DMS153 treated with DMSO at 0.1 percent for 48 hours (cell line): ENCODE measurements around the gene DAG1.
"Not testable (repeated sequence)": the region's sequence is repeated elsewhere in the genome, so short reads cannot be mapped to it uniquely, and the experiment has no call there.

ENCODE experiments used
- DNase-seq: peaks from one replicate; lab custom pipeline; 2025; ENCODE audit not compliant: unreplicated experiment; lab: John Stamatoyannopoulos, UW

Gene DAG1

DNA sequence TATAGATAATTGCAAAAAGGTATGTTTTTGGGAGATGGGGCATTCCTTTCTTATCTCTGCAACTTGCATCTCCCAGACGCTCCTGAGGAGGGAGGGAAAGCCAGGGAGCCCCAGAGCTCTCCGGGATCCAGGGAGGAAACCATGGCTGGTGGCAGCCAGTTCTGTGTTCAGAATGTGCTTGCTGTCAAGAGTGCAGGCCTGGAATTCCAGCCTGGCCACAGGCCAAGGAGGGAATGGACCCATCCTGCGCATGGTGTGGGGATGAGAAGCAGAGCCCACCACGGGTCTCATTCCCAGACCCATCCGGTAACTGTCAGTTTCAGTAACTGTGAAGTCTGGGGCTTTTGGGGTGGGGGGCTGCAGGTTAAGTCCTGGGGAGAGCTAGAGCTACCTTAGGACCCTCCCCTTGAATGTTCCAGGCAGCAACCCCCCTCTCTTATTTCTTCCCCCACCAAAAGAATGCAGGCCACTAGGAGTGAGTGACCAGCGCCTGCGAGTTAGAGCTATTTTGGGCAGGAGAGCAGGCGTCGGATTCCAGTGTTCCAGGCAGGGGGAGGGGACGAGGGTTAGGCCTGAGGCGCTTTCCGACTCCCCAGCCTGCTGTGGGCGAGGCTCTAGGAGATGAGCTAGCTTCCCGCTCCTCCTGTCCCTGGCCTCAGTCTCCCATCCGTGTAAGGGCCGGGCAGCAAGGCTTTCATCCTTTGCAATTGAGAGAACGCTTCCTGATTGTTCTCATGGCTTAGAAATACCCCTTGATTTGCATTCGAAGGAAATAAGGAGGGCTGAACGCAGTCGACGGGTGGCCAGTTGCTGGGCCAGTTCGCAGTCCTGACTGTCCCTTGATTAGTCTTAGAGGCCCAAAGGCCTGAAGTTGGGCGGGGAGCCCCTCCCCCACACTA is 781 bp upstream of the DAG1 start:
- no peak for DNase-seq

DNA sequence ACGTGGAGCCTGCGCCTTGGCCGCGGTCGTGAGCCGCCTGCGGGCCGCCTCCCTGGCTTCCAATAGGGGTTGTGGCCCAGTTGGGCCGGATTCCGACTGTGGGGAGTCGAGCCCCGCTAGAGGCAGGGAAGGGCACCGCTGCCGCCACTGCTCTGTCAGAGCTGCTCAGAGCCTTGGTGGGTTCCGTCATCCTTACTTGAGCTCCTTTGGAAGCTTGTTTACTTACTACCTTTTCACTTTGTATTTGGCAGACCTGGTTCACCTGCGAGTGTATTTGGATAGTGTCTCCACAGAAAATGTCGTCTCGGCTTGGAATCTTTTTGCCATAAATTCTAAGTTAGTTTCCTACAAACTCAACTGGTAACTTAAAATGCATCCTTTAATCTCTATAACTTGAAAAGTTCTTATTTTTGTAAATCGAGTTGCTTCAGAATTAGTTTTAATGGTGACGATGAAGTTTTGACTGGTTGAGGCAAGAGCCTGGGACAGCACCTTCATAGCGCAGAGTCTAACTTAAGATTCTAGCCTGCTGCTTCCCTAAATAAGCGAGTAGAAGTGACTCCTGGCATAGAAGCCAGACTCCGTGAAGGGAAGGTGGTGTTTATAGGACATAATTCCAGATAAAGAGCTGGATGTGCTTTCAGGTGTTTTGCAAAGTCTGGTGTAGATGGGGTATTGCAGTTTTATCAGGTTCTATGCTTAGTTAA is 800 bp downstream of the DAG1 start:
- no peak for DNase-seq

DNA sequence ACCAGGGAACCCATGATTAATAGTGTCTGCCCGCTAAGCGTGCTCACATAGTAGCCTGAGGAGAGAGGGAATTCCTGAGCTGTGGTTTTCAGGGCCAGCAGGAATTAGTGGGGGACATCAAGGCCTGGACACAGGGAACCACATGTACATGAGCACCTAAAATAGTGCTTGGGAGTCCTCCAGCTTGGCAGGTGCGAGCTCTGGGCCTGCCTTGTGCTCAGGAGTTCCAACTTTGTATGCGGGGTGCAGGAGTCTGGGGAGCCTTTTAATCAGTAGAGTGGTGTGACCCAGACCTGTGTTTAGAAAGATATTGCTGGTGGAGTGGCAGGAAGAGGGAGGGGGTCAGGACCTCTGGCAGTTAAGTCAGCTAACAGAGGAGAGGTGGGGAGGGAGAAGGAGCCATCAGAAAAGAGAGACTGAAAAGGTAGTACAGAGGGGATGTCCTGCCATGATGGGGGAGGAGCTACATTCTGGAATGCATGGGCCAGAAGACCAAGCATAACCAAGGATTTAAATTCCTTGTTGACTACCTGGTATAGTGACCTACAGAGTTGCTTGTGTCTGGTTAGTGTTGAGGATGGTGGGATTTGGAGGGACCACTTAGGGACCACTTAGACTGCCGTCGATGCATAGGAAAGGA is 1.9 kb downstream of the DAG1 start:
- DNase-seq: no peak

DNA sequence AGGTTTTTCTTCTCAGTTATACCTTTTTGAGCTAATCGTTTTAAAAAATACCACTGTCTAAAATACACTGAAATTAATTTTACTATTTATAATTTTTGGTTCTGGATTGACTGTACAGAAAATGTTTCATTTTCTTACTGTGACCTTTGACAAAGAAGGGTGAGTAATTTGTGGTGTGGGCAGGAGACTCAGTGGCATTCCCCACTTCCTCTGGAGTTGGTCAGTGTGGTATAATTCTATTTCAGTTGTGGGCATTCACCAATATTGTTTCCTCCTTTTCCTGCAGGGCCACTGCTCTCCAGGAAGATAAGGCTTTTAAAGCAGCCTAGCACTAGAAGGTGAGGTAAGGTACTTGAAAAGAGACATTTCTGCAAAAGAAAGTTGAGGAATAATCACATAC is 6.5 kb downstream of the DAG1 start:
- no peak for DNase-seq

DNA sequence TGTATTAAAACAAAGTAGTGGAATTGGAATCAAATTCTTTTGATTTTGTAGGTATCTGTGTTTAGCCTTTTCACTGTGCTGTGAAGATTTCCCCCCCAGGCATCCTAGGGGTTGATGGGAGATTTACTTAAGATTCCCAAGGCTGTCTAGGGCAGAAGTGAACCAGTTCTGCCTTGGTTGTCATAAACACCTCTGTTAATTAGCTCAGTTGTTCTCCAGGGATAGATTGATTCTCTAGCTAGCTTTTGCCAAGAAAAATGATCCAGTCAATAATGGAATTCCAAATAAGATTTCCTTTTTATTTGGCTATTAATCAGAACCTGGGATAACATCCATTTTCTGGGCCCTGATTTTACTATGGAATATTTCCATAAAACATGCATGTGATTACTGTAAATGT is 12.7 kb downstream of the DAG1 start:
- no peak for DNase-seq

DNA sequence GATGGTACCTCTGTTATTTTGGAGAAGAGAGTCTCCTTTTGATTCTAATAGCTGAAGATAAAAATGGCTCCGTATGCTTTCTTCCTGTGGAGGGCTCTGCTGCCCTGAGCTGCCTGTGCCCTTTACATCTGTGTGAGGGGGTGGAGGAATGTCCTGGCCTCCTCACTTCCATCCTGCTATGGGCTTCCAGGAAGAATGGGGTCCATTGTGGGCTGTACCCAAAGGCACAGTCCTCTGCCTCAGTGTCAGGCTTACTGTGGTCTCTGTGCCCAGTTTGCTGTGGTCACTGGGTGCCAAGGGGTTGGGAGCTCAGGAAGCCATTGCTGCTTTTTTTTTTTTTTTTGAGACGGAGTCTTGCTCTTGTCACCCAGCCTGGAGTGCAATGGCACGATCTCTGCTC is 14.4 kb downstream of the DAG1 start:
- no peak for DNase-seq

DNA sequence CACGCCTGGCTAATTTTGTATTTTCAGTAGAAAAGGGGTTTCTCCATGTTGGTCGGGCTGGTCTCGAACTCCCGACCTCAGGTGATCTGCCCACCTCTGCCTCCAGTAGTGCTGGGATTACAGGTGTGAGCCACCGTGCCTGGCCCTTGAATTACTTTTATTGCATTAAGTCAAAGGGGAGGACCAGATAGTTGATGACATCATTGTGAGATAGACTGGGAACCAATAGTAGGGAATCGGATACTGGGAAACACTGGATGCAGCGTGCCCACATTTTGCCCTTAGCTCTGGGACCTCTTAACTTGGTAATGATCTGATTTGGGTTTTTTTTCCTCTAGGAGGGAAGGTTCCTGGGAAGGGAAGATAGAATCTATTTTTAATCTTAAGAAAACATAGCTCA is 19.2 kb downstream of the DAG1 start:
- DNase-seq: no peak

DNA sequence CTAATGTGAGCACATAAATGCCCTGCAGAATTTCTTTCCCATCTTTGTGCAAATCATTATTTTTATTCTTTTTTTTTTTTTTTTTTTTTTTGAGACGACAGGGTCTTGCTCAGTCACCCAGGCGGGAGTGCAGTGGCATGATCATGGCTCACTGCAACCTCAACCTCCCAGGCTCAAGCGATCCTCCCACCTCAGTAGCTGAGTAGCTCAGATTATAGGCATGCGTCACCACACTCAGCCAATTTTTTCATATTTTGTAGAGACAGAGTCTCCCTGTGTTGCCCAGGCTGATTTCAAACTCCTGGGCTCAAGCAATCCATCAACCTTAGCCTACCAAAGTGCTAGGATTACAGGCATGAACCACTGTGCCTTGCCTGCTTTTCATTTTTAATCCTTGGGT is 22.9 kb downstream of the DAG1 start:
- DNase-seq: no peak

DNA sequence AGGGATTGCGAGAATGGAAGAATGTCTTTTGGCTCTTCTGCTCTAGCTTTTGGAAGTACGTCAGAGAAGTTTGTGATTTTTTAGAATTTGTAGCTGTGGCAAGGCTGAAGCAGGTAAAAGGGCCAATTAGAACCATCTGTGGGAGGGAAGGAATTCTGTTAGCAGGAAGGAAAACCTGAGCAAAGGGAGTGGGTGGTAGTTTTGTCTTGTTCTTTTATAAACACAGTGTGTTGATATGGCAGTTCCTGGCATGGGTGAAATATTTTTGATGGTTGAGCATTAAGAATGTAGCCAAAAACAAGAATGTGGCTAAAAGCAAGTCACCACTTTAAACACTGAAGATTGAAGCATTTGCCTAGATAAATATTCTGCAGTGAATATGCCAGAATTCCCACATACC is 23.8 kb downstream of the DAG1 start:
- DNase-seq: no peak

DNA sequence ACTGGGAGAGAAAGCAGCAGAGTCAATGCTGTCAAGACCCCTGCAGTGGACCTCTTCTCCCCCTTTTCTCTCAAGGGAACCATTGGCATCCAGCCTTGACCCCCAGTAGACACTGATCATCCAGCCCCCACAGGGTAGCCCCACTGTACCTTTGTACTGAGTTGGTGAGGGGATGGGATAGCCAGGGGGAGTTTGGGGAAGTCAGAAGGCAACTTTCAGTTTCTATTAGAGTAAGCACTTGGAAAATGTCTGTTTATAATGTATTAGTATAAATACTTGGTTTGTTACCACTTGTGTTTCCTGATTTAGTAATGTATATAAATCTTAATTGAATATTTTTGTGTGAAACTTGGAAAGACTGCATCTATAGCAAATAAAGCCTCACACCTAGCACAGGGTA is 25.0 kb downstream of the DAG1 start:
- no peak for DNase-seq

DNA sequence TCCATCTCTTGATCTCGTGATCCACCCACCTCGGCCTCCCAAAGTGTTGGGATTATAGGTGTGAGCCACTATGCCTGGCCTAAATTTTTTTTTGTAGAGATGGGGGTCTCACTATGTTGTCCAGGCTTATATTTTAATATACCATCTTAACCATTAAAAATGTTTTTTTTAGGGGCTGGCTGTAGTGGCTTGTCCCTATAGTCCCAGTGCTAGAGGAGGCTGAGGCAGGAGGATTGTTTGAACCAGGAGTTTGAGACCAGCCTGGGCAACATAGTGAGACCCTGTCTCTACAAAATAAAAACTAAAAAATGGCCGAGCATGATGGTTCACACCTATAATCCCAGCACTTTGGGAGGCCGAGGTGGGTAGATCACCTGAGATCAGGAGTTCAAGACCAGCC is 26.8 kb downstream of the DAG1 start:
- DNase-seq: not testable (repeated sequence)

DNA sequence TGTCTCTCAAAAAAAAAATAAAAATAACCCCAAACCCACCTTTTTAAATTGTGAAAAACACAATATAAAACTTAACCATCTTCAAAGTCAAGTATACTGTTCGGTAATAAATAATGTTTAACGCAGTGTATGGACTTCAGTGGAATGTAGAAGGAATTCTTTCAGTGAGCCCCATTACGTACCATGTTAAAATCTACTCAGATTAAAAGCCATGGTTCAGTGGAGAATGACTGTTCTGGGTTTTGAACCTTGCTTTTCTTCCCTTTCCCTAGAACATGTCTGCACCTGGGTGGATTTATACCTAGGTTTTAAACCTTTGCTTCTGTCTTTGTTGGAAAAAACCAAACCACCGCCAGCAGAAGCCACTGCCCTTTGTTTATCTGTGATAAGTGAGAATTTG is 27.5 kb downstream of the DAG1 start:
- DNase-seq: no peak

DNA sequence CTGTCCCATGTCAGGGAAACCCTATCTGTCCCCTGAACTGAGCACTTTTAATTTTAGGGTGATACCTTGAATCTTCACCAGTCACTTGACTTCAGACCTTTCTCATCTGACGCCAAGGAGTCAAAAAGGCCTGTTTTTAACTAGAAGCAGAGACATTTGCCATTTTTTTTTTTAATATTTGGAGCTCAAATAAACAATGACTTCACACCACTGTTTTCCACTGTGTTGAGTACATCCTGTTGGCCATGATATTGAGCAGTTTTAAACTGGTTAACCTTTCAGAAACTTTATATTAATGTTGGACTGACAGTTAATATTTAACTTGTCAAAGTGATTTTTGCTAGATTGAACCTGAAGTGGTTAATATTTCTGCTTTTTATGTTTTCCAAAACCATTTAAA is 28.2 kb downstream of the DAG1 start:
- DNase-seq: no peak

DNA sequence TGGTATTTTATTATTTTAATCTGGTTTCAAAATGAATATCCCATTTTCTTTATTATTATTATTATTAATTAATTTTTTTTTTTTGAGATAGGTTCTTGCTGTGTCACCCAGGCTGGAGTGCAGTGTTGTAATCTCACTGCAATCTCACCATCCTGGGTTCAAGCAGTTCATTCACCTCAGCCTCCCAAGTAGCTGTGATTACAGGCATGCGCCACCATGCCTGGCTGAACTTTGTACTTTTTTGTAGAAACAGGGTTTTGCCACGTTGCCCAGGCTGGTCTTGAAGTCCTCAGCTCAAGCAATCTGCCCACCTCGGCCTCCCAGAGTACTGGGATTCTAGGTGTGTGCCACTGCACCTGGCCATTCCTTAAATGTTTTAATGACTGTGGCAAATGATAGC is 28.6 kb downstream of the DAG1 start:
- no peak for DNase-seq

DNA sequence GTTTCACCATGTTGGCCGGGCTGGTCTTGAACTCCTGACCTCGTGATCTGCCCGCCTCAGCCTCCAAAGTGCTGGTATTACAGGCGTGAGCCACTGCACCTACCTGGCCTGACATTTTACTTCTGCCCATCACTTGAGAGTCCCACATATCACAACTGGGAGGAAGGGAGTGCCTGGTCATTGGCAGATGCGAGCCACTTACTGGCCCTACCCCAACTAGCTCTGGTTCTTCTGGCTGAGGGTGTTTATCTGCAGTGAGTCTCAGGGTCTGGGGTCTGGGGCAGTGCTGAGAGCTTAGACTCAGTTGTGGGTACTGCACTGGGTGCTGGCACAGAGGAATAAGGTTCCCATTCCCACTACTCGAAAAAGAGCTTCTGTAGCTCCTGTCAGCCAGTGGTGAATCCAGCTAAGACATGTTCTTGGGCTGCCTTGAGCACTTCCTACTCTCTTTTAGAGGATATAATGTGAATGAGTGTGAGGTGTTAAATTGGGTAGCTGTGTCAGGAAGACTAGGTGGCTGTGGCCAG is 30.2 kb downstream of the DAG1 start:
- no peak for DNase-seq

DNA sequence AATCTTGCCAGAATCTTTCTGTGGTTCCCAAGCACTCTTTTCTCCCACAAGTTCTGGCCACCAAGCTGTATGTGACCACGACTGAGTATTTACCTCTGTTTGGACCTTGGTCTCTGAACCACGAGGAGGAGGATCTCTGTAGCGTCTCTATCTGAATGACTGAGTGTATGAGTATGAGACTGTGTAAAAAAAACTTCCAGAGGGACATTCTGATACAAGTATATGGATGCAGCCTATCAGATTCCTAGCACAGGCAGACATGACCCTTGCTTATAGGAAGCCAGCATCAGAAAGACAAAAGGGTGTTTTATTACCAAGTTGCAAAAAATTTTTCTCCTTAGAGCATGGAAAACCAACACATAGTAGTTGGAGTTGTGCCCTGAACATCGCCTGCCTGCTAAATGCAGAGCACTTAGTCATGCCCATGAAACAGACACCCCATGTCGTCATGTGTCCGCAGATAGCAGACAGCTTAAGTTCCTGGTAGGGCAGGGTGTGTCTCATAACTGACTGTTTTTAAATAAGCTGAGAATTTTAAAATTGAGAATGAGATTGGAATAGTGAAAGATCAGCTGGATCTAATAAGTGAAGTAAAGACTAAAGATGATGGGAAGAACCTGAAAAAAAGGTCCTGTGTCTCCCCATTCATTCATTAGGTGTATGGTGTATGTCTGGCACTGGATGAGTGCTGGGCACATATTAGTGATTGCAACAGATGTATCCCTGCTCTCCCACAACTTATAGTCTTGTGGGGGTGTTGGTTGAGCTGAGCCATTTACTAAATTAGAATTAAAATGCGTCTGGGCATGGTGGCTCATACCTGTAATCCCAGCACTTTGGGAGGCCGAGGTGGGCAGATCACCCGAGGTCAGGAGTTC is 30.9 kb downstream of the DAG1 start:
- no peak for DNase-seq

DNA sequence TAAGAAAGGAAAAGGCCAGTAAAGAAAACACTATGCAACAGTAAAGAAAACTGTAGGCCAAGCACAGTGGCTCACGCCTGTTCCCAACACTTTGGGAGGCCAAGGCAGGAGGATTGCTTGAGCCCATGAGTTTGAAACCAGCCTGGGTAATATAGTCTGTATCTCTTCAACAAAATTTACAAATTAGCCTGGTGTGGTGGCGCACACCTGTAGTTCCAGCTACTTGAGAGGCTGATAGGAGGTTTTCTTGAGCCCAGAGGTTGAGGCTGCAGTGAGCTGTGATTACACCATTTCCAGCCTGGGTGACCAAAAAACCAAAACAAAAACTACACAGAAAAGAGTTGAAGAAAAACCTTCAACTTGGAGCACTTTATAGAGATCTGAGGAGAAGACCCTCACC is 31.8 kb downstream of the DAG1 start:
- no peak for DNase-seq

DNA sequence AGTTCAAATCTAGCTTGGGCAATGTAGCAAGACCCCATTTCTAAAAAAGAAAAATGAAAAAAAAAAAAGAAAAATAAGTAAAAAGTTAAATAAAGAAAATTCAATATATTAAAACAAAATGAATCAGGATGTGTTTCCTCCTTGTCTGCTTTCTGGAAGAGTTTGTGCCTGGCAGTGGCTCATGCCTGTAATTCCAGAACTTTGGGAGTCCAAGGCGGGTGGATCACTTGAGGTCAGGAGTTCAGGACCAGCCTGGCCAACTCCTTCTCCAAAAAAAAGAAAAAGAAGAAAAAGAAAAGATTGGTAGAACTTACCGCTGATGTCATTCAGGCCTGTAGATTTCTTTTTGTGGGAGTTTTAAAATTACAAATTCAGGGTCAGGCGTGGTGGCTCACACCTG is 36.8 kb downstream of the DAG1 start:
- DNase-seq: no peak

DNA sequence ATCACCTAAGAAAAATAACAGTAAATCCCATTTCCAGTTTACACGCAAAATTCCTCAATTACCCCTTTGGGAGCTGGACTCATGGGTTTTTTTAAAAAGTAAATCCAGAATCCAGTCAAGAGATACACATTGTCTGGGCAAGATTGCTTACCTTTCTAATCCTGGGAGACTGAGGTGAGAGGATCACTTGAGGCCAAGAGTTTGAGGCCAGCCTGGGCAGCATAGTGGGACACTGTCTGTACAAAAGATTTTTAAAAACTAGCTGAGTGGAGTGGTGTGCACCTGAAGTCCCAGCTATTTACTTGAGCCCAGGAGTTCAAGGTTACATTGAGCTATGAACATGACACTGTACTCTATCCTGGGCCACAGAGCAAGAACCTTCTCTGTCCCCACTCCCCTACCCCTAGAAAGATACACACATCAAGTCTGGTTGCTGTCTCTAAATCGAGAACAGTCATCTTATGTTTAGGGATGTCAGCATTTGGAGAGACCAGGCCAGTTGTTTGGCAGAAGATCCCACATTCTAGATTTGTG is 39.0 kb downstream of the DAG1 start:
- no peak for DNase-seq

DNA sequence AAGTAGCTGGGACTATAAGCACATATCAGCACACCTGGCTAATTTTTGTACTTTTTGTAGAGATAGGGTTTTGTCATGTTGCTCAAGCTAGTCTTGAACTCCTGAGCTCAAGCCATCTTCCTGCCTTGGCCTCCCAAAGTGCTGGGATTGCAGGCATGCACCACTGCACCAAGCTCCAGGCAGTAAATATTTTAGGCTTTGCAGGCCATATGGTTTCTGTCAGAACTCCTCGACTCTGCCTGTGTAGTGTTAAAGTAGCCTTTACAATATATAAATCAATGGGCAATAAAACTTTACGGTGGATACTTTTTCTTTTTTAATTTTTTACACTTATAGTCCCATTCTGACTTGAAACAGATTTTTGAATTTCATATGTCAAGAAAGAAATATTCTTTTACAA is 41.6 kb downstream of the DAG1 start:
- no peak for DNase-seq
